ENCODE results near the gene DOK3.

- TF ChIP-seq EZH2 (IDR thresholded peaks at IDR 0.05; ENCODE audit: low read depth, unreplicated experiment) = no peak
- peak; percentile 22 to 52 for TF ChIP-seq CTCF (conservative IDR thresholded peaks at IDR 0.05; ENCODE audit: low read depth in 2 of 2)
- TF ChIP-seq POLR2AphosphoS5 (IDR thresholded peaks at IDR 0.05; ENCODE audit: low read depth) = no peak
- no peak for TF ChIP-seq REST (IDR thresholded peaks at IDR 0.05; ENCODE audit: unreplicated experiment)
- TF ChIP-seq ZNF331 (CRISPR knock-in tag; IDR thresholded peaks at IDR 0.05; ENCODE audit: low read depth) = no peak
- no peak for TF ChIP-seq EZH2phosphoT487 (IDR thresholded peaks at IDR 0.05; ENCODE audit: unreplicated experiment)
- no peak for TF ChIP-seq CREB1 (CRISPR knock-in tag; IDR thresholded peaks at IDR 0.05; ENCODE audit: low read depth)
- TF ChIP-seq ZNF114 (CRISPR knock-in tag; IDR thresholded peaks at IDR 0.05) = no peak
- TF ChIP-seq JUNB (IDR thresholded peaks at IDR 0.05; ENCODE audit: unreplicated experiment) = no peak
- no peak for TF ChIP-seq NANOG (IDR thresholded peaks at IDR 0.05; ENCODE audit: borderline replicate concordance)
- no peak for TF ChIP-seq ETS1 (IDR thresholded peaks at IDR 0.05)
- no peak for TF ChIP-seq STAT1 (IDR thresholded peaks at IDR 0.05; ENCODE audit: unreplicated experiment)
Measured at GRCh38 chr5:177489119-177489716, 20.4 kb downstream of the DOK3 start.
